ENCODE measurements around the gene ACTRT3.
A peak's percentile ranks its signal among the peaks of the same experiment; 100 is the strongest.

- TF ChIP-seq CTCF (IDR thresholded peaks at IDR 0.05) (peak; percentile 48), JUNB (IDR thresholded peaks at IDR 0.05) (no peak), POLR2A (IDR thresholded peaks at IDR 0.05; ENCODE audit: low read length) (no peak), RAD21 (conservative IDR thresholded peaks at IDR 0.05 in 1 of 2, IDR thresholded peaks at IDR 0.05 in 1 of 2) (peak; percentile 68 to 71), HMGXB4 (CRISPR knock-in tag; IDR thresholded peaks at IDR 0.05; ENCODE audit: borderline replicate concordance) (no peak), ELK1 (IDR thresholded peaks at IDR 0.05; ENCODE audit: low read depth, low read length) (no peak), USF2 (IDR thresholded peaks at IDR 0.05) (no peak), SMC3 (IDR thresholded peaks at IDR 0.05) (peak; percentile 39; the same call in 2 of the 3 replicates), REST (IDR thresholded peaks at IDR 0.05) (no peak), ZC3H11A (IDR thresholded peaks at IDR 0.05) (no peak), EP300 (IDR thresholded peaks at IDR 0.05) (no peak), RNF2 (IDR thresholded peaks at IDR 0.05; ENCODE audit: borderline replicate concordance, low read depth) (no peak)
Observed at GRCh38 chr3:169744366-169745054, 24.9 kb downstream of the ACTRT3 start.

Data from A549 (cell line).